HEK293 (cell line): ENCODE results near the gene C6orf136.

Experiments
- CTCF ChIA-PET: fragments of 350-600 bp; formaldehyde crosslinking; extraction: SDS; loops from one replicate; lab custom pipeline; 2021; ENCODE audit warnings: antibody characterized with exemption; lab: Yijun Ruan, JAX
- POLR2A ChIA-PET: fragments of 300-600 bp; formaldehyde crosslinking; extraction: SDS; loops from one replicate; lab custom pipeline; 2020; ENCODE audit warnings: antibody characterized with exemption, inconsistent platforms; lab: Yijun Ruan, JAX
- H3K27ac ChIP-seq: fragments of 200-500 bp; sonication (Bioruptor generic); 2 replicates; pipeline ENCODE4 v1.5.1; 2014; ENCODE audit warnings: low read depth, low read length, control low read depth, inconsistent platforms; ENCODE audit errors: extremely low read depth
- H3K36me3 ChIP-seq, 2 experiments: fragments of 200-500 bp in 1 of 2; sonication (Bioruptor generic) in 1 of 2; 1 replicate in 1 of 2; 2 replicates in 1 of 2; pipeline ENCODE4 v1.5.1; 2014 to 2017; ENCODE audit warnings: inconsistent platforms in 2 of 2, low read length in 2 of 2; ENCODE audit not compliant: control insufficient read depth in 2 of 2, insufficient read depth in 1 of 2
- H3K4me1 ChIP-seq: fragments of 200-500 bp; sonication (Bioruptor generic); 2 replicates; pipeline ENCODE4 v1.5.1; 2014; ENCODE audit warnings: mild to moderate bottlenecking, low read length, inconsistent platforms; ENCODE audit not compliant: control insufficient read depth, insufficient read depth
- H3K4me3 ChIP-seq: 2 replicates; pipeline ENCODE4 v1.5.1; 2011; ENCODE audit warnings: low read depth, mild to moderate bottlenecking, control low read depth, low read length, moderate library complexity
- H3K9me3 ChIP-seq: fragments of 200-500 bp; sonication (Bioruptor generic); 2 replicates; pipeline ENCODE4 v1.5.1; 2014; ENCODE audit warnings: low read depth, low read length, inconsistent platforms; ENCODE audit not compliant: control insufficient read depth, insufficient read depth
- ATF2 ChIP-seq: fragments of 450-650 bp; formaldehyde crosslinking; IDR thresholded peaks from 2 replicates; pipeline ENCODE4 v1.5.1; 2016; ENCODE audit warnings: missing biosample characterization, missing genetic modification characterization, low read depth
- FEZF1 ChIP-seq: fragments of 450-650 bp; formaldehyde crosslinking; IDR thresholded peaks from 2 replicates; pipeline ENCODE4 v1.5.1; 2016; ENCODE audit warnings: missing biosample characterization, missing genetic modification characterization
- GFI1B ChIP-seq: fragments of 450-650 bp; formaldehyde crosslinking; IDR thresholded peaks from 2 replicates; pipeline ENCODE4 v1.5.1; 2016; ENCODE audit warnings: missing biosample characterization, missing genetic modification characterization
- GLI4 ChIP-seq: fragments of 450-650 bp; formaldehyde crosslinking; IDR thresholded peaks from 2 replicates; pipeline ENCODE4 v1.5.1; 2016; ENCODE audit warnings: missing biosample characterization, missing genetic modification characterization
- GLIS2 ChIP-seq: fragments of 450-650 bp; formaldehyde crosslinking; IDR thresholded peaks from 2 replicates; pipeline ENCODE4 v1.5.1; 2016; ENCODE audit warnings: missing biosample characterization, missing genetic modification characterization
- IKZF3 ChIP-seq: fragments of 450-650 bp; IDR thresholded peaks from 2 replicates; pipeline ENCODE4 v1.5.0; 2018; ENCODE audit warnings: missing biosample characterization, mild to moderate bottlenecking, missing genetic modification characterization, moderate library complexity
- KLF1 ChIP-seq: fragments of 450-650 bp; formaldehyde crosslinking; IDR thresholded peaks from 2 replicates; pipeline ENCODE4 v1.5.1; 2016; ENCODE audit warnings: missing biosample characterization, missing genetic modification characterization
- KLF8 ChIP-seq: fragments of 450-650 bp; formaldehyde crosslinking; IDR thresholded peaks from 2 replicates; pipeline ENCODE4 v1.5.1; 2016; ENCODE audit warnings: missing biosample characterization, missing genetic modification characterization
- MEIS1 ChIP-seq: sonication (generic); formaldehyde crosslinking; IDR thresholded peaks from 2 replicates; pipeline ENCODE4 v1.8.1; 2022; ENCODE audit warnings: missing genetic modification reagents, mild to moderate bottlenecking, borderline replicate concordance
- PBX3 ChIP-seq: sonication (generic); formaldehyde crosslinking; IDR thresholded peaks from 2 replicates; pipeline ENCODE4 v1.8.1; 2022; ENCODE audit warnings: mild to moderate bottlenecking, moderate library complexity, missing genetic modification reagents
- ZBTB1 ChIP-seq: fragments of 450-650 bp; formaldehyde crosslinking; IDR thresholded peaks from 2 replicates; pipeline ENCODE4 v1.5.1; 2016; ENCODE audit warnings: missing biosample characterization, missing genetic modification characterization
- ZEB2 ChIP-seq: fragments of 450-650 bp; formaldehyde crosslinking; IDR thresholded peaks from 2 replicates; pipeline ENCODE4 v1.5.1; 2016; ENCODE audit warnings: missing biosample characterization, missing genetic modification characterization
- ZFP41 ChIP-seq: fragments of 450-650 bp; formaldehyde crosslinking; IDR thresholded peaks from 2 replicates; pipeline ENCODE4 v1.5.1; 2016; ENCODE audit warnings: missing biosample characterization, missing genetic modification characterization, borderline replicate concordance
- ZNF157 ChIP-seq: fragments of 450-650 bp; formaldehyde crosslinking; IDR thresholded peaks from 2 replicates; pipeline ENCODE4 v1.5.1; 2016; ENCODE audit warnings: missing biosample characterization, missing genetic modification characterization
- ZNF16 ChIP-seq: fragments of 450-650 bp; formaldehyde crosslinking; IDR thresholded peaks from 2 replicates; pipeline ENCODE4 v1.5.1; 2016; ENCODE audit warnings: low read depth, missing biosample characterization, missing genetic modification characterization
- ZNF174 ChIP-seq: fragments of 450-650 bp; formaldehyde crosslinking; IDR thresholded peaks from 2 replicates; pipeline ENCODE4 v1.5.0; 2017; ENCODE audit warnings: missing biosample characterization, mild to moderate bottlenecking, missing genetic modification characterization
- ZNF2 ChIP-seq: fragments of 450-650 bp; formaldehyde crosslinking; IDR thresholded peaks from 2 replicates; pipeline ENCODE4 v1.5.1; 2016; ENCODE audit warnings: missing biosample characterization, missing genetic modification characterization
- ZNF211 ChIP-seq: fragments of 450-650 bp; formaldehyde crosslinking; IDR thresholded peaks from 2 replicates; pipeline ENCODE4 v1.5.1; 2016; ENCODE audit warnings: low read depth, missing biosample characterization, missing genetic modification characterization
- ZNF248 ChIP-seq: fragments of 450-650 bp; formaldehyde crosslinking; IDR thresholded peaks from 2 replicates; pipeline ENCODE4 v1.5.1; 2017; ENCODE audit warnings: missing biosample characterization, missing genetic modification characterization
- ZNF311 ChIP-seq: fragments of 450-650 bp; formaldehyde crosslinking; IDR thresholded peaks from 2 replicates; pipeline ENCODE4 v1.5.1; 2017; ENCODE audit warnings: missing biosample characterization, missing genetic modification characterization, borderline replicate concordance
- ZNF335 ChIP-seq: fragments of 450-650 bp; formaldehyde crosslinking; conservative IDR thresholded peaks from 2 replicates; pipeline ENCODE4 v1.5.1; 2016; ENCODE audit warnings: missing biosample characterization, missing genetic modification characterization
- ZNF37A ChIP-seq: fragments of 450-650 bp; IDR thresholded peaks from 2 replicates; pipeline ENCODE4 v1.5.1; 2018; ENCODE audit warnings: missing biosample characterization, missing genetic modification characterization
- ZNF391 ChIP-seq: fragments of 450-650 bp; formaldehyde crosslinking; IDR thresholded peaks from 2 replicates; pipeline ENCODE4 v1.5.1; 2016; ENCODE audit warnings: low read depth, missing biosample characterization, missing genetic modification characterization, borderline replicate concordance
- ZNF398 ChIP-seq: fragments of 450-650 bp; formaldehyde crosslinking; IDR thresholded peaks from 2 replicates; pipeline ENCODE4 v1.5.1; 2017; ENCODE audit warnings: missing biosample characterization, missing genetic modification characterization
- ZNF416 ChIP-seq: fragments of 450-650 bp; formaldehyde crosslinking; IDR thresholded peaks from 2 replicates; pipeline ENCODE4 v1.5.1; 2016; ENCODE audit warnings: missing biosample characterization, missing genetic modification characterization
- ZNF529 ChIP-seq: fragments of 450-650 bp; formaldehyde crosslinking; IDR thresholded peaks from 2 replicates; pipeline ENCODE4 v1.5.1; 2017; ENCODE audit warnings: missing genetic modification characterization, missing biosample characterization; ENCODE audit not compliant: insufficient replicate concordance
- ZNF558 ChIP-seq: fragments of 450-650 bp; formaldehyde crosslinking; IDR thresholded peaks from 2 replicates; pipeline ENCODE4 v1.5.1; 2016; ENCODE audit warnings: missing biosample characterization, missing genetic modification characterization
- ZNF610 ChIP-seq: fragments of 450-650 bp; formaldehyde crosslinking; IDR thresholded peaks from 2 replicates; pipeline ENCODE4 v1.5.1; 2016; ENCODE audit warnings: missing biosample characterization, missing genetic modification characterization, borderline replicate concordance
- ZNF623 ChIP-seq: fragments of 450-650 bp; formaldehyde crosslinking; IDR thresholded peaks from 2 replicates; pipeline ENCODE4 v1.5.1; 2016; ENCODE audit warnings: missing biosample characterization, missing genetic modification characterization
- ZNF639 ChIP-seq: fragments of 450-650 bp; formaldehyde crosslinking; IDR thresholded peaks from 2 replicates; pipeline ENCODE4 v1.5.1; 2016; ENCODE audit warnings: missing biosample characterization, missing genetic modification characterization
- ZNF76 ChIP-seq: fragments of 450-650 bp; formaldehyde crosslinking; IDR thresholded peaks from 2 replicates; pipeline ENCODE4; 2016; ENCODE audit warnings: low read depth, missing biosample characterization, missing genetic modification characterization, borderline replicate concordance
- TF ChIP-seq, protein P1 (sequence below): fragments of 450-650 bp; formaldehyde crosslinking; IDR thresholded peaks from 2 replicates; pipeline ENCODE4 v1.5.1; 2016; ENCODE audit warnings: missing biosample characterization, missing genetic modification characterization

The C6orf136 gene

DNA sequence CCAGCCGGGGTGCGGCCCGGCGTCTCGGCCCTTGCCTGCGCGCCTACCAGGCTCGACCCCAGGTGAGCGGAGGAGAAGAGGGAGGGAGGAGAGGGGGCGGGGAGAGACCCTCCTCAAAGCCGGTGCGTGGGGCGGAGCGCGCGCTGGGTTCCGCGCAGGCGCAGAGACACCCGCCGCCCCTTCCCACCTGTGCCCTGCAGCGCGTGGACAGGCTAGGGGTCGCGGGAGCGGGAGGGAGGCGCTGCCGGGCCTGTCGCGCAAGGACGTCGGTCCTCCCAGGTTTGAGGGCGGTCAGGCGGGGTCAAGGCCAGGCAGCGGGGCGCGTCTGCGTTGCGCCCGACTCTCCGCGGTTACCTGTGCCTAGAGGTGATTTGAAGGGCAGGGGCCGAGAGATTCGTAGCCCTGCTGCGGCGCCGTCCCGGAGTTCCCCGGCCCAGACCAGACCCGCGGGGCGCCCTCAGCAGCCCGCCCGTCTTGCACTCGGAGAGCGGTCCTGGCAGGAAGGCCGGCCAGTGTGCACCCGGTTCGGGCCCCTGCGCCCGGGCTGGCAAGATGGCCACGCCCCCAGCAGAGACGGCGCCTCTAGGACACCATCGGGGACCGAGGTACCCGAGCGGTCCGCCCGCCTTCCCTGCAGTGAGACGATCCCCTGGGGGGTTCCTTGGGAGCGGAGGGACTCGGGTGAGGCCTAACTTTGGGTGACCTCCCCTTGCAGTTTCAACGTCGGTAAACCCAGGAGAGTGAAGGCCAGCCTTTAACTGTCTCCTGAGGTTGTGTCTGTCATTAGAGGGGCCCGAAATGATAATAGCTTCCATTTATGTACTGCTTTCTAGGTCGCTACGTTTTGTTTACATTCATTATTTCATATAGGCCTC, 546 bp downstream of the C6orf136 start:
- Histone ChIP-seq H3K27ac (peak overlapping the region; percentile 96), H3K9me3 (no peaks in the 10 kb centered on the region), H3K4me1 (peaks cover 8% of the 10 kb centered on the region), H3K36me3 (peaks cover 38 to 60% of the 10 kb centered on the region in 2 experiments), H3K4me3 (peak overlapping the region; percentile 88)
- POLR2A ChIA-PET = interaction anchor here (0.7 to 1.7 kb wide), 9 partner anchors 9 to 154 kb away, joined by 3 to 20 read pairs (median 5); partner anchors contain the start of gene MDC1
- CTCF ChIA-PET = interaction anchor here (0.5 to 1.9 kb wide), 8 partner anchors 18 to 164 kb away, joined by 3 to 10 read pairs (median 4); no protein-coding TSS in a partner anchor
- TF ChIP-seq ZNF157 (tag by site-specific recombination) (no peak), ZNF398 (peak; percentile 98; the same call in 1 of the 2 replicates), ATF2 (no peak), ZNF416 (tag by site-specific recombination) (no peak), ZNF311 (tag by site-specific recombination) (no peak), ZFP41 (tag by site-specific recombination) (no peak), ZNF639 (tag by site-specific recombination) (no peak), MEIS1 (CRISPR knock-in tag) (no peak), ZNF558 (no peak), ZNF391 (tag by site-specific recombination) (no peak; the same call in 1 of the 2 replicates), ZEB2 (tag by site-specific recombination) (peak; percentile 92), ZNF623 (tag by site-specific recombination) (no peak), ZNF2 (peak; percentile 82; the same call in 1 of the 2 replicates), PBX3 (CRISPR knock-in tag) (peak; percentile 19; the same call in 1 of the 2 replicates), ZNF37A (tag by site-specific recombination) (no peak), ZNF529 (tag by site-specific recombination) (no peak), IKZF3 (peak; percentile 42; the same call in 1 of the 2 replicates), ZNF248 (tag by site-specific recombination) (no peak), KLF8 (tag by site-specific recombination) (peak; percentile 73), ZBTB1 (tag by site-specific recombination) (no peak), ZNF174 (tag by site-specific recombination) (no peak), ZNF610 (tag by site-specific recombination) (peak; percentile 46; the same call in 1 of the 2 replicates), FEZF1 (tag by site-specific recombination) (no peak), GLI4 (tag by site-specific recombination) (peak; percentile 81), GFI1B (tag by site-specific recombination) (no peak), ZNF211 (tag by site-specific recombination) (no peak), GLIS2 (tag by site-specific recombination) (peak; percentile 98), ZNF76 (peak; percentile 76), KLF1 (tag by site-specific recombination) (peak; percentile 48), ZNF16 (tag by site-specific recombination) (no peak), ZNF335 (tag by site-specific recombination) (peak; percentile 98)
- TF ChIP-seq, protein P1, sequence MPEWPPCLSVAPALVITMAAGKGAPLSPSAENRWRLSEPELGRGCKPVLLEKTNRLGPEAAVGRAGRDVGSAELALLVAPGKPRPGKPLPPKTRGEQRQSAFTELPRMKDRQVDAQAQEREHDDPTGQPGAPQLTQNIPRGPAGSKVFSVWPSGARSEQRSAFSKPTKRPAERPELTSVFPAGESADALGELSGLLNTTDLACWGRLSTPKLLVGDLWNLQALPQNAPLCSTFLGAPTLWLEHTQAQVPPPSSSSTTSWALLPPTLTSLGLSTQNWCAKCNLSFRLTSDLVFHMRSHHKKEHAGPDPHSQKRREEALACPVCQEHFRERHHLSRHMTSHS (tag by site-specific recombination) = no peak
